HG03575 (cell line): ENCODE results near the gene CCDC69.
"Not testable (repeated sequence)": the region's sequence is repeated elsewhere in the genome, so short reads cannot be mapped to it uniquely, and the experiment has no call there.

ENCODE experiments used
- ATAC-seq: cut with Tn5 transposase; IDR thresholded peaks from one replicate; pipeline ENCODE4 v1.9.1; 2021; ENCODE audit not compliant: unreplicated experiment, insufficient number of reproducible peaks, low FRiP score; ENCODE audit errors: extremely low read depth

CCDC69 gene

GRCh38 chr5:151200913-151201595 is 22.8 kb downstream of the CCDC69 start:
- no peak for ATAC-seq

- no peak for ATAC-seq
Measured at GRCh38 chr5:151199581-151200185, 24.2 kb downstream of the CCDC69 start.

GRCh38 chr5:151198861-151199260 is 25.0 kb downstream of the CCDC69 start:
- ATAC-seq, result no peak

- ATAC-seq, result not testable (repeated sequence)
Measured at GRCh38 chr5:151197291-151197600, 26.6 kb downstream of the CCDC69 start.

- peak; percentile 62 for ATAC-seq
Measured at GRCh38 chr5:151196556-151197290, 27.2 kb downstream of the CCDC69 start.

- no peak for ATAC-seq
Measured at GRCh38 chr5:151195622-151196021, 28.3 kb downstream of the CCDC69 start.

- no peak for ATAC-seq
Measured at GRCh38 chr5:151192626-151193025, 31.3 kb downstream of the CCDC69 start.

- ATAC-seq, result no peak
Measured at GRCh38 chr5:151191661-151192060, 32.2 kb downstream of the CCDC69 start.

GRCh38 chr5:151189151-151189550 is 34.7 kb downstream of the CCDC69 start:
- ATAC-seq, result no peak

GRCh38 chr5:151186538-151186937 is 37.4 kb downstream of the CCDC69 start:
- ATAC-seq, result no peak

- no peak for ATAC-seq
Measured at GRCh38 chr5:151186052-151186451, 37.8 kb downstream of the CCDC69 start.

GRCh38 chr5:151184316-151185042 is 39.4 kb downstream of the CCDC69 start:
- ATAC-seq, result no peak

- ATAC-seq, result no peak
Measured at GRCh38 chr5:151183456-151184245, 40.2 kb downstream of the CCDC69 start.

- ATAC-seq, result no peak
Measured at GRCh38 chr5:151182976-151183375, 40.9 kb downstream of the CCDC69 start.

- ATAC-seq, result no peak
Measured at GRCh38 chr5:151182524-151182900, 41.4 kb downstream of the CCDC69 start.

- ATAC-seq, result no peak
Measured at GRCh38 chr5:151181818-151182523, 41.9 kb downstream of the CCDC69 start.

GRCh38 chr5:151180291-151180690 is 43.6 kb downstream of the CCDC69 start:
- no peak for ATAC-seq

GRCh38 chr5:151179489-151179840 is 44.4 kb downstream of the CCDC69 start:
- no peak for ATAC-seq
